GDM1 (cell line): ENCODE data around the gene YTHDF1.
"Not testable (repeated sequence)": the region's sequence is repeated elsewhere in the genome, so short reads cannot be mapped to it uniquely, and the experiment has no call there.

ENCODE experiments used
- DNase-seq: peaks from one replicate; lab custom pipeline; 2025; lab: John Stamatoyannopoulos, UW

The YTHDF1 gene

DNA sequence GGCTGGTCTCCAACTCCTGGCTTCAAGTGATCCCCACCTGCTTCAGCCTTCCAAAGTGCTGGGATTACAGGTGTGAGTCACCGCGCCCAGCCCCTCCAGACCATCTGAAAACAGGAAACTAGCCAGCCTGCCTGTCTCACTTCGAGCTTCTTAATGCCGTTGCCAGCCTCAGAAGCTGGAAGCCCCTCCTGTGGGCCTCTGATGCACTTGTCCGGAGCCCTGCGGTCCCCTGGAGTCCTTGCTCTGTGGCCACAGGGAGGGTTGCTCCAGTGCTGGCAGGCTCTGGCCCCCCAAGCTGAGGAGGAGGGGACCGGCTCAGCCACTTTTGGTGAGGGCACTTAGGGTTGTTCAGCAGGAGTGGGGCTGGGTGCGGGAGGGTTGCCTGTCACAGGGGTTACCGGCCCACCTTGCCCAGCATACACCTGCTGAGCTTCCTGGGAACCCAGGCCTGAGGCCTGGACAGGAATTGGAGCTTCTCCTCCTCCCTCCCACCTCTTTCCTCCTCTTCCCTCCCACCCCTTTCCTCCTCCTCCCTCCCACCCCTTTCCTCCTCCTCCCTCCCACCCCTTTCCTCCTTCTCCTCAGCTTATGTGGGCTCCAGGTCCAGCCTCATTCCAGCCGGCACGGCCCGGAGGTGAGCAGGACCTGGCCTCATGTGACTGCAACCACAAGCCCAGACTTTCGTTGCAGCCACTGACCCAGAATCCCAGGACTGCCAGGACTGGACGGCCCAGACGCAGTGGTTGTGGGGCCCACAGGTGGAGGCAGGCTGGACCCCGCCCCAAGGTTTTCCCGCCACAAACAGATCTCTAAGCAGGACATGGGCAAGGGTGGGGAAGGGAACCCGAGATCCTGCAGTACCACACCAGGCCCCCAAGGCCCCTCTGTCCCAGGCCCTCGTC lies 10.4 kb upstream of the YTHDF1 start:
- DNase-seq = no peak

DNA sequence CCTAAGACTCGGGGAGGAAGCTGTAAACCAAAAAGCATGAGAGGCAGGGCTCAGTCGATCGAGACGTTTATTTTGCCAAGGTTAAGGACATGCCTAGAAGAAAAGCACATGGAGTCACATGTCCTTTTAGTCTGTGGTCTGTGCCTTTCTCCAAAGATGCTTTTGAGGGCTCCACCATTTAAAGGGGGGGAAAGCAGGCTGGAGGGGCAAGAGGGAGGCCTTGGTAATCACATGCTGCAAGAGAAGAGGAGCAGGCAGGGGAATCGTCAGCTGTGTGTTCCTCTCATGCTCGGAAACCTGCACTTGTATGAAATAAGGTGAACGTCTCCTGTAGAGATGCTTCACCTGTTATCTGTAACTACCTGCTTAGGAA lies 9.1 kb upstream of the YTHDF1 start:
- DNase-seq = no peak

DNA sequence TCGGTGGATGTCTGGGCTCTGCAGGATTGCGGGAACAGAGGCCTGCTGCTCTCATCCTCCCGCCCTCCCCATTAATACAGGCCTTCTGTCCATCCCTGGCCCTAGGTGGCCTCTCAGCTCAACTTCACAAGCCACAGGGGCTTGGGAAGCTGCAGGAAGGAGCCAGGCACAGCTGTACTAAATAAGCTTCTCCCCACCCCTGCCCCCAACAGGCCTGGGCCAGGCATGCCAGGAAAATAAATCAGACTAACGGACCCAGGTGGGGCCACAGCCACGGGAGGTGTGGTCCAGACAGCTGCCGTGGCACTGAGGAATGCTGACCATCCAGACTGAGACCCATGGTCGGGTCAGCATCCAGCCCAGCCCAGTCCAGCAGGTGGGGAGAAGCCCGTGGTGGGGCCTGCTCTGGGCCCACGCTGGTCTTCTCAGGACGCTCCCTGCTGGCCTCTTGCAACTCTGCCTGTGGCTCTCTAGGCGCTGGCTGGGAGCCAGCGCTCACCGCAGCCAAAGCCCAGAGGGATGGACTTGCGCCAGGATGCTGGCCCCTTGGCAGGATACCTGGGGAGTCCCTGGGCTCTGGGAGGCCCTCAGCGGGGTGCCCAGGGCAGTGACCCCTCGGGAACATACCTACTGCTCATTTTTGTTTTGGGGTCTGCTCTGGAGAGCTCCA lies 8.6 kb upstream of the YTHDF1 start:
- DNase-seq = no peak

DNA sequence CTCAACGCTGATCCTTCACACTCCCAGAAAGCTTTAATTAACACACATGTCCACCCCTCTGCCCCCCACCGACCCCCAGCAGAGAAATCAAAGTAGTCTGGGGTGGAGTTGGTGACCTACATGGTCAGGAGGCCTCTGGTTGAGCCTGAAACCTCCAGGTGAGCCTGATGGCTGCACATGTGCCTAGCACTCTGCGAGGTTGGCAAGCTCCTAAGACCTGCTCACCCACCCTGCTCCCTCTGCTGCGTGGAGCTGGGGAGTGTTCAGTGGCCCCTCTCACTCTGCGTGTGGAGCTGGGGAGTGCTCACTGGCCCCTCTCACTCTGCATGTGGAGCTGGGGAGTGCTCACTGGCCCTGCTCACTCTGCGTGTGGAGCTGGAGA lies 7.9 kb upstream of the YTHDF1 start:
- DNase-seq = no peak

DNA sequence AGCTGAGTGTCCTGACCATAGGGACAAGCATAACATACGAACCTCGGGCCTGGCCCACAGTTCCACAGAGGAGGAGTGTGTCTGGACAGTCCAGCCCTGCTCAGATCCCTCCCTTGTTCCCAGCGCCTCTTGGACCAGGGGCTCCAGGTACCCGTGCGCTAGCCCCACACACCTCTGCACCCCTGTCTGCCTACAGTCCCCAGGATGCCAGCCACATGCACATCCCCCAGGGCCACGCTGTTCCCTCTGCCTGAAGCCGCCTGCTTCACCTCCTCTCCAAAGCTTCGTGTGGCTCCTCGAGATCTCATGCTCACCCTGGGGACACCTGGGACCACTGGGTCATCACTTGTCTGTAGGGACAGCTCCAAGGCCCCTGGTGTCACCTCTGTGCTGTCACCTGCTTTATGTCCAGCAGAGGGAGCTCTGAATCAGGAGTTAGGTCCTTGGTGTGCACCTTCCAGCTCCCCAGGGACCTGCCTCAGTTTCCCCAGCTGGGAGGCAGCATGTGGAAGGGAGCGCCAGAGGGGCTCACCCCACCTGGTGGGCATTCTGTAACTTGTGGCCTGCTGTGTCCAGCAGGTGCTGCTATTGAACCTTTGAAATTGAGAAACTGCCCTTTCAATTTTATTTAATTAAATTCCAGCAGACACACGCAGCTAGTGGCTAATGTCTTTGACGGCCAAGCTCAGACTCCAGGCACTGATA lies 7.3 kb upstream of the YTHDF1 start:
- no peak for DNase-seq

DNA sequence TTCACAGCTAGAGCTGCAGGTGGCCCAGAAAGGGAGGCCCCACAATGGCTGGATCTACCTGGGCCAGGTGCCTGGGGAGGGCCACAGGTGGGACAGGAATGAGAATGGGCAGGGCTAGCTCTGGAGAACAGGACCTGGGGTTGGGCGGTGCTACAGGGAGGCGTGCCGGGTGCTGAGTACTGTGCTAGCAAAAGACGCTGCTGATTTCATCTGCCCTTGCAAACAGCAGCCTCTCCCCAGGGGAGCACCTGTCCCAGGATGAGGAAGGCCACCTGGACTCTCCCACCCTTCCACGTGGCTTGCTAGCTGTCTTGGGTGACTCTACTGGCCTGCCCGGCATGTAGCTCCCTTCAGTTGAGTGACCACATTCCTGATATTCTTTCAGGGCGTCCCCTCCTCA lies 6.6 kb upstream of the YTHDF1 start:
- DNase-seq = no peak

DNA sequence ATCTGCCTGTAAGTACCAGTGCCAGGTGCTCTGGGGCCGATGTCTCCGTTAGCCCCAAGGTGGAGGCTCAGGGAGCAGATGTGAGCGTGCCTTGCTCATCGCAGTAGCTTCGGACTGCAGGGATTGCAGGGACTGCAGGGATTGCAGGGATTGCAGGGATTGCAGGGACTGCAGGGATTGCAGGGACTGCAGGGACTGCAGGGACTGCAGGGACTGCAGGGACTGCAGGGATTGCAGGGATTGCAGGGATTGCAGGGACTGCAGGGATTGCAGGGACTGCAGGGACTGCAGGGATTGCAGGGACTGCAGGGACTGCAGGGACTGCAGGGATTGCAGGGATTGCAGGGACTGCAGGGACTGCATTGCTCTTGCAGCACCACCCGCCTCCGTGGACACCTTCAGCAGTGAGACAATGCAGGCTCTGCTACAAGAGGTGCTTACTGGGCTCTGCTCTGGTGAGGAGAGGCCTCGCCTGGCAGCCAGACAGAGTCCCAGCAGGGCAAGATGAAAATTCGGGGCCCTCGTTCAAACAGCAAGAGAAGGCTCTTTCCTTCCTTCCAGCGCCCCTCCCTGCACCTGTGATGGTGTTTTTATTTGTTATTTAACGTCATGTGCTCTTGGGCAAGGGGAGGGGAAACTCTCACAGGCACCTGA lies 5.6 kb upstream of the YTHDF1 start:
- DNase-seq = not testable (repeated sequence)

DNA sequence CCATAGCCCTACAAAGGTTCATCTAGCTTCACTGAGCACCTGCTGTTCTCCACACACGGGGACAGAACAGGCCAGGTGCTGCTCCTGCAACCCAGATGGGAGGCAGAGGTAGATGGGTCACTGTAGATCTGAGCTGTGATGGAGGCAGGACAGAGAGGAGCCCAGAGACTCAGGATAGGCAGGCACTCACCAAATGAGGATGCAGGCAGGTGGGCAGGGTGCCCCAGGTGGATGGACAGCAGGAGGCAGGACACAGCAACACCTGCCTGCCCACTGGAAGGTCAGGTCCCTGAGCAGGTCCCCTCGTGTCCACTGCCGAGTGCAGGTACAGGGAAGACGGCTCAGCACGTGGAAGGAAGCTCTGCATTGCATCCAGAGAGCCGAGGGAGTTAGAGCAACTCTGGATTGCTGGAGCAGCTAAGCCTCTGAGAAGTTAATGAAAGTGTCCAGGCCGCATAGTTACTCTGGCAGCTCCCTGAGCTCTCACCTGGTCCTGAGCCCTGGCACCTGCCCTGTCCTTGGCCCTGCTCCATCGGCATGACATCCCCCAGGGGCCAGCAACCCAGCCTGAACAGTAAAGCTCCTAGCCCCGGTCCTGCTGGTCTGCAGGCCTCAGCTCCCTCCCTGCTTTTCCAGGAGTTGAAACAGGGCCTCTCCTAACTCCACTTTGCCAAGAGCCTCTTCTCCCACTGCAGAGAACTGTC lies 4.9 kb upstream of the YTHDF1 start:
- DNase-seq = no peak

DNA sequence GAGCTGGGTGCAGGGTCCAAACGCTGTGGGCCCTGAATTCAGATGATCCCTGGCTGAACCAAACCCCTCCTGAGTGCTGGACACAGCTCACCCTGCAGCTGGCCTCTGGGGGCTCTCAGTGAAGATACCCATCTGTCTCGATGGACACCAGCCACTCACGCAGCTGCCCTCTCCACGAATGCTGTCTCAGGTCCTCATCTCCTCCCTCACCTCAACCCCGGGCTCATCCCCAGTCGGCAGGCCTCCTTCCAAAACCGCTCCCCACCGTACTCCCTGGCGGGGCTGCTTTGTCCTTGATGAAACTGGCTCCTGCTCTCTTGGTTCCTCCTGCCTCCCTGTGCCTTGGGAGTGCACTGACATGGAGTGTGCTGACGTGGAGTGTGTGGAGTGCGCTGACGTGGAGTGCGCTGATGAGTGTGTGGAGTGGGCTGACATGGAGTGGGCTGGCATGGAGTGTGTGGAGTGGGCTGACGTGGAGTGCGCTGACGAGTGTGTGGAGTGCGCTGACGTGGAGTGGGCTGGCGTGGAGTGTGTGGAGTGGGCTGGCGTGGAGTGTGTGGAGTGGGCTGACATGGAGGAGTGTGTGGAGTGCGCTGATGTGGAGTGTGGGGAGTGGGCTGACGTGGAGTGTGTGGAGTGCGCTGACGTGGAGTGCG lies 4.1 kb upstream of the YTHDF1 start:
- DNase-seq = no peak

DNA sequence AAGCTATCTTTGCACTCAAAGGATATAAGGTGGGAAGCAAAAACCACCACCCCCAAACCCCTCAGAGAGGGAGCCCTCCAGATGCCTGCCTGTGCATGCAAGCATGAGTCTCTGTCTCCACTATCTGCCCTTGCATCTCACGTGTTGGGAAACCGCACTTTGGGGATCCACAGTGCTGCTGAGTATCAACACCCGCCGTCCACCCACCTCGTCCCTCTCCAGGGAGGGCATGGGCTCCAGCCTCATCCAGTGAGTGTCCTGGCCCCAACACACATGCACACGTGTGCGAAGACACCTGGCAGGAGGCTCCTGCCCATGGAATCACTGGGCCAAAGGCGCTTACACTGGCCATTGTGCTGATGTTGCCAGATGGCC lies 3.5 kb upstream of the YTHDF1 start:
- DNase-seq = no peak

DNA sequence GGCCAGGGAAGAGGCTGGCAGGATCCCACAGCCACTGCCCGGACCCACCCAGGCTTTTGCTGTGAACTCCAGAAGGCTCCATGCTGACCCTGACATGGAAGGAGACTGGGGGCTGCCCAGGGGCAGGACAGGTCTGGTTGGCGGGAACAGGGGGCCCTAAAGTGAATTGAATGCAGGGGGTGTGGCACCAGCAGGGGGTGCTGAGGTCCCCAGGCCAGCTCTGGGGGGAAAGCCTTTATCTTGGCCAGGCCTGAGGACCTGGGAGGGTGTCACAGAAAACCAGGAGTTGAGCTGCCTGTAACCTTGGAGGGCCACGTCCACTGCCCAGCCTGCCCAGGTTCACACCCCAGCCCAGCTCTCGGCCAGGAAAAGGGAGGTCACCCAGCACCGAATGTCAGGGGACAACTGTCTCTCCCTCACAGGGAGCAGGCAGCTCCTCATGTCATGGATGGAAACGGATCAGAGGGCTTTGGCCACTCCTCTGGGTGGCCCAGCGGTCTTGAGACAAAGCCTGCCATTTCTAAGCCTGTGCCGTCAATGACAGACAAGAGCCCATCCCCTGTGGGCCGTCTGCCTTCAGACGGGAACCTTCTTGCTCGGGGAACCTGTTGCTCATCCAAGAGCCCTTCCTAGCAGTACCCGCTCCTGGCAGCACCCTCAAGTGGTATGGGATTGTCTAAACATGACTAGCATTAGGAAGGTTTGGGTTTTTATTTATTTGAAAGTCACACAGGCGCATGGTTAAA lies 2.9 kb upstream of the YTHDF1 start:
- no peak for DNase-seq

DNA sequence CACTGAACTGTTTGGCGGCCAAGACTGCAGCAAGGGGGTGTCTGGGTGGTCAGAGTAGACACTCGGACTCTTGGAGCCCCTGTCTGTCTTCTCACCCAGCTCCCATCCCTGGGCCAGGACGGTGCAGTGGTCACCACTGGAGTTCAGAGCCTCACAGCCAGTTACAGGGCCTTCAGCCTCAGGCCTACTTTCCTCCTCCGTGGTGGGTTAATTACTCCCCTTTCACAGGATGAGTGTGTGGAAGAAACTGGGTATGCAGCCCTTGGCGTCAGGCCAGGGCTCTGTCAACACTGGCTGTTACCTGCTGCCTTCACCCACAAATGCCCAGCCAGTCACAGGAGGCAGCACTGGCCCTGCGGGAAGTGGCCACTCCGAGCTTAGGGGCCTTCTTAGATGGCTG lies 1.8 kb upstream of the YTHDF1 start:
- no peak for DNase-seq

DNA sequence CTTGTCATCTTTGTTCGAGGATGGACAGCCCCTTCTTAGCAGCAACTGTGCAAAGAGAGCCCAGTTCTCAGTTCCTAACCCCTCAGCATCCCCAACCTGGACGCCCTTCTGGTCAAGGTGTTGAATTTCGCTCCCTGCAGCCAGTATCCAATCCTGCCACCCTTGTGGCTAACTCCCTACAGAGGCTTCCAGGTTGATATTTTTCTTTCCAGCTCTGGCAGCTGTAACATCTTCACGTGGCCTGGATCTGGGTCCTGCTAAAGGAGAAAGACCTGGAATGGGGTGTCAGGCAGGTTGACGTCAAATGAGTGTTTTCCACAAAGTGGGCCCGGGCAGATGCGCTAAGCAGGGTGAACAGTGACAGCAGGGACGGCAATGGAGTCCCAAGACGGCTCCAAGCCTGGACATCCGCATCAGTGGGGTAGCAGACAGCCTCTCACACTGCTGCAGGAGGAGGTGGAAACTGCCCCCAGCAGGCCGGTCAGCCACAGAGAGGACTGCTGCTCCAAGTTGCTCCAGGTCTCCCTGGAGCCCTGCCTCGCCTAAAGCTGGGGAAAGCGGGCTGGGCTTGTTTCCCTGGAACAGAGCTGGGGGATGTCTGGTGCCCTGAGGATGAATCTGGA lies 1.0 kb upstream of the YTHDF1 start:
- no peak for DNase-seq

DNA sequence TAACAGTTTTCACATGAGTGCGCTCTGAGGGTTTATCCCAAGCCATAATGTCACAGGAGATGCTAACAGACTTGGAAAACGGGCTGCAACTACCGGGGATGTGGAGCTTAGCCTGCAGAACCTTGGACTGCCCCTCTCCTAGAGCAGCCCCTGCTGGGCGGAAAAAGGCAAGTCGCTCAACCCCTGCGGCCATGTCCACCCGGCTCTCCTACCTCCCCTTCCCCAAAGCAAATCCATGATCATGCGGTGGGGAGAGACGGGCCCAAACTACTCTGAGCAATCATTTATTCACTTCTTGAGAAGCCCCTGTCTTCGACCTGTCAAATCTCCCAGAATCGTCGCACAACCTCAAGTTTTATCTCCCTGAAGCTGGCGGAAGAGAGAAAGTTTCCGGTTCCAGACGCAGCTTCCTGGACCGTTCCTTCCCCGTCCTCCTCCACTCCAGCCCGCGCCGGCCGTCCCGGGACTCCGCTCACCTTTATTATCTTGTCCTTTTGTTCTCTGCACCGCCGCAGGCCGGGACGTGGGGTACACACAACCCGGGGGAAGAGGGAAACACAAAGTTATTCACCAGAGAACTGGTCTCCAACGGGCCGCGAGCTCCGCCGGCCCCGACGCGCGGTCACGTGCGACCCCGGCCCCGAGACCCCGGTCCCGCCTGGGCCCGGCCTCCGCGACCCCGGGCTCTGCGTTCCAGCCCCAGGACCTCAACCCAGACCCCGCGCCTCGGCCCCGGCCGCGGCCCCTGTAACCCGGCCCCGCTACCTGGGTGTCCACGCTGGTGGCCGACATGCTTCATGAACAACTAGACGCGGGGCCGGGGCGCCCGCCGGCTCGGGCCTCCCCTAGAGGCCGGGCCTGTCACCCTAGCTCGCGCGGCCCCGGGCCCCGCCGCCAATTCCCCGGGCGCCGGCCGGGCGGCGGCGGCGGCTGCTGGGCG lies 560 bp downstream of the YTHDF1 start:
- no peak for DNase-seq

DNA sequence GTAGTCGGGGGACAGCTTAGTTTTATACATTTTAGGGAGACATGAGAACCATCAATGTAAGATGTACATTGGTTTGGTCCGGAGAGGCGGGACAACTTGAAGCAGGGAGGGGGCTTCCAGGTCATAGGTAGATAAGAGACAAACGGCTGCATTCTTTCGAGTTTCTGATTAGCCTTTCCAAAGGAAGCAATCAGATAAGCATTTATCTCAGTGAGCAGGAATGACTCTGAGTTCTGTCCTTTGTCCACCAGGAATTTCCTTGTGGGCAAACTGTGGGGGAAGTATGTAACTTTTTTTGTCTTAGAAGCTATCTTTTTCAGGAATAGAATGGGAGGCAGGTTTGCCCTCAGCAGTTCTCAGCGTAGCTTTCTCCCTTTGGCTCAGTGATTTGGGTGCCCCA lies 1.4 kb downstream of the YTHDF1 start:
- no peak for DNase-seq

DNA sequence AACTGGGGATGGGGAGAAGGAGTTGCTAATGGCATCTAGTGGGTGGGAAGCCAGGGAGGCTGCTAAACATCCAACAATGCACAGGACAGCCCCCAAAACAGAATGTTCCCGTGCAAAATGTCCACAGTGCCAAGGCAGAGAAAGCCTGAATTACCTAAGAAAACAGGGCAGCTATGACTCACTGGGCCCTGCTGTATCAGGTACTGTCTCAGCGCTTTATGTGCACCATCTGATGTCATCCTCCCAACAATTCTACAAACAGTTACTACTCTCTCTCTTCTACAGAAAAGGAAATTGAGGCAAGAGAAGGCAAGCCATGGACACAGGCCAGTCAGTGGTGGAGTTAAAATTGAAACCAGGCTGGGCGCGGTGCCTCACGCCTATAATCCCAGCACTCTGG lies 3.1 kb downstream of the YTHDF1 start:
- no peak for DNase-seq

DNA sequence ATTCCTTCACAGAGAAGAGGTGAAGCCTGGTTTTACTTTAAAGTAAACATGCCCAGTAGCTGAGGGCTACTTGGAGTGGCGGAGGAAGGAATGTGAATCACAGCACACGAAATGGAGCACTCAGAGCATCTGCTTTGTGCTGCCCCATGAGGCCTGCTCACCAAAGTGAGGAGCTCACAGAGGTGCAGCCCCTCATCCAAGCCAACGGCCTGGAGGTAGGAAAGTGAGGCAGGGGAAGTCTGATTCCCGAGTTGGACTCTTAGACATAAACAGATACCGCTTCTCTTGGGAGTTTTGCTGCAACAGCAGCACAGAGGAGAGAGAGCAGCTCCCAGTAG lies 3.6 kb downstream of the YTHDF1 start:
- DNase-seq = no peak

DNA sequence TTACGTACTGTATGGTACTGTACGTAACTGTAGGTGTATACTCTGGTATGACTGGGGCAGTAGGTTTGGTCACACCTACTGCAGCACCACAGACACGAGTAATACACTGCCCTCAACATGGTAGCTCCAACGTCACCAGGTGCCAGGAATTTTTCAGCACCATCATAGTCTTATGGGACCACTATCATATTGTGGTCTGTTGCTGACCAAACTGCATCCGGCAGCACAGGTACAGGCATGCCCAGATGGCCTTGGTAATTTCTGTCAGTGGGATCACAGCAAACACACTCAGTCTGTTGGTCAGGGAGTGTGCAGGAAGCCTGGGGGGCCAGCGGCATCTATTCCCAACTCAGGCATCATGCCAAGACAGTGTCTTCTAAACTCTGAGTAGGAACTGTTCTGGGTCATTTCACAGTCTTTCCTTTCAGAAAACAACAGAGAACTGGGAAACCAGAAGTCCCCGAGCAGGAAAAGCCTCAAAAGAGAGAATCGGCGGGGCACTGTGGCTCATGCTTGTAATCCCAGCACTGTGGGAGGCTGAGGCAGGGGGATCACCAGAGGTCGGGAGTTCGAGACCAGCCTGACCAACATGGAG lies 5.8 kb downstream of the YTHDF1 start:
- no peak for DNase-seq
